ENCODE results near the gene ZBED4. TPM values are rescaled to one million over a fixed set of nuclear protein-coding genes. Genes with fewer than 3 reads are reported as not detected.

Gene ZBED4
- total RNA-seq, 2 experiments from 2014 or later = 19.7 to 20.1 TPM

- H3K4me1 Mint-ChIP-seq (ENCODE audit: low read depth) = peaks cover 42% of the 10 kb centered on the region
- H3K9me3 Mint-ChIP-seq = no peaks in the 10 kb centered on the region
- no peak for ATAC-seq
- H3K4me3 Mint-ChIP-seq = no peak overlapping the region
- POLR2A ChIA-PET = interaction anchor here (1.0 to 2.3 kb wide), 4 partner anchors 9 to 333 kb away, joined by 3 to 6 read pairs (median 5); no protein-coding TSS in a partner anchor
- H3K27me3 Mint-ChIP-seq = no peaks in the 10 kb centered on the region
- peaks cover 7% of the 10 kb centered on the region for H3K36me3 Mint-ChIP-seq (ENCODE audit: low read depth)
- CTCF ChIA-PET = interaction anchor here (0.8 to 1.5 kb wide), 2 partner anchors 17 to 96 kb away, joined by 3 read pairs; no protein-coding TSS in a partner anchor
- DNase-seq = no peak
- intact Hi-C loops (cut with micrococcal nuclease) = no loop called here
- TF ChIP-seq, protein P1, sequence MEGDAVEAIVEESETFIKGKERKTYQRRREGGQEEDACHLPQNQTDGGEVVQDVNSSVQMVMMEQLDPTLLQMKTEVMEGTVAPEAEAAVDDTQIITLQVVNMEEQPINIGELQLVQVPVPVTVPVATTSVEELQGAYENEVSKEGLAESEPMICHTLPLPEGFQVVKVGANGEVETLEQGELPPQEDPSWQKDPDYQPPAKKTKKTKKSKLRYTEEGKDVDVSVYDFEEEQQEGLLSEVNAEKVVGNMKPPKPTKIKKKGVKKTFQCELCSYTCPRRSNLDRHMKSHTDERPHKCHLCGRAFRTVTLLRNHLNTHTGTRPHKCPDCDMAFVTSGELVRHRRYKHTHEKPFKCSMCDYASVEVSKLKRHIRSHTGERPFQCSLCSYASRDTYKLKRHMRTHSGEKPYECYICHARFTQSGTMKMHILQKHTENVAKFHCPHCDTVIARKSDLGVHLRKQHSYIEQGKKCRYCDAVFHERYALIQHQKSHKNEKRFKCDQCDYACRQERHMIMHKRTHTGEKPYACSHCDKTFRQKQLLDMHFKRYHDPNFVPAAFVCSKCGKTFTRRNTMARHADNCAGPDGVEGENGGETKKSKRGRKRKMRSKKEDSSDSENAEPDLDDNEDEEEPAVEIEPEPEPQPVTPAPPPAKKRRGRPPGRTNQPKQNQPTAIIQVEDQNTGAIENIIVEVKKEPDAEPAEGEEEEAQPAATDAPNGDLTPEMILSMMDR (IDR thresholded peaks at IDR 0.05) = no peak
- H3K27ac Mint-ChIP-seq = no peak overlapping the region
Observed at GRCh38 chr22:49856766-49857618, 3.3 kb downstream of the ZBED4 start.

DNA sequence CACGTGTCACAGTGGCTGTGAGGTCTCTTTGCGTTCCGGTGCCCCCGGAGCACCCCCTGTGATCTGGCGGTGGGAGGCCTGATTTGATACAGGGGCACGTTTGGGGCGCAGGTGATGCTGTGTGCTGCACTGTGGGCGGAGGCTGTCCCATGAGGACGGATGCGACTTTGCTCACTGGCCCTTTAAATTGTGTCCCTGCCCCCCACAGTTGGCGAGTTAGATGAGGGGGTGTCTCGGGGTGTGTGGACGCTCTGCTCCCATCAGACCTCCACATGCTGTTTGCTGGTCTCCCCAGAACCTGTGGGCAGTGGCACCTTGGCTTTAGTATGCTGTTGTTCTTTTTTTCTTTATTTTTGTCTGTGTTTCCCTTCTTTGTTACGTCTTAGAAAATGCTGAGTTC is 5.2 kb downstream of the ZBED4 start:
- ATAC-seq (no peak), DNase-seq (no peak)
- intact Hi-C loops (cut with micrococcal nuclease) = no loop called here
- CTCF ChIA-PET = interaction anchor here (1.6 kb wide), 1 partner anchor 92 kb away, joined by 4 read pairs; no protein-coding TSS in a partner anchor
- TF ChIP-seq, protein P1 (IDR thresholded peaks at IDR 0.05) = no peak
- no peaks in the 10 kb centered on the region for H3K9me3 Mint-ChIP-seq
- H3K4me3 Mint-ChIP-seq = no peak overlapping the region
- POLR2A ChIA-PET = no interaction called here
- peaks cover 12% of the 10 kb centered on the region for H3K36me3 Mint-ChIP-seq (ENCODE audit: low read depth)
- H3K27me3 Mint-ChIP-seq = no peaks in the 10 kb centered on the region
- peak overlapping the region; percentile 25 for H3K27ac Mint-ChIP-seq
- H3K4me1 Mint-ChIP-seq (ENCODE audit: low read depth) = peaks cover 50% of the 10 kb centered on the region

GRCh38 chr22:49861642-49862495 is 8.2 kb downstream of the ZBED4 start:
- intact Hi-C loops (cut with micrococcal nuclease) = no loop called here
- Mint-ChIP-seq H3K4me3 (no peak overlapping the region), H3K4me1 (ENCODE audit: low read depth) (peaks cover 46% of the 10 kb centered on the region)

GRCh38 chr22:49862496-49862776 is 8.8 kb downstream of the ZBED4 start:
- peaks cover 30% of the 10 kb centered on the region for H3K36me3 Mint-ChIP-seq (ENCODE audit: low read depth)
- ChIA-PET POLR2A (no interaction called here), CTCF (no interaction called here)
- ATAC-seq (no peak), DNase-seq (no peak)
- H3K4me1 Mint-ChIP-seq (ENCODE audit: low read depth) = peaks cover 50% of the 10 kb centered on the region
- intact Hi-C loops (cut with micrococcal nuclease) = no loop called here
- TF ChIP-seq, protein P1 (IDR thresholded peaks at IDR 0.05) = no peak
- no peak overlapping the region for H3K27ac Mint-ChIP-seq
- peaks cover 13% of the 10 kb centered on the region for H3K9me3 Mint-ChIP-seq
- H3K27me3 Mint-ChIP-seq = no peaks in the 10 kb centered on the region
- H3K4me3 Mint-ChIP-seq = no peak overlapping the region

More at GRCh38 chr22:49861642-49862495, 8.2 kb downstream of the ZBED4 start:
- DNase-seq (no peak), ATAC-seq (no peak)
- H3K9me3 Mint-ChIP-seq = peaks cover 13% of the 10 kb centered on the region
- no peak overlapping the region for H3K27ac Mint-ChIP-seq
- TF ChIP-seq, protein P1 (IDR thresholded peaks at IDR 0.05) = no peak
- no peaks in the 10 kb centered on the region for H3K27me3 Mint-ChIP-seq
- ChIA-PET CTCF (no interaction called here), POLR2A (no interaction called here)
- peaks cover 26% of the 10 kb centered on the region for H3K36me3 Mint-ChIP-seq (ENCODE audit: low read depth)

GRCh38 chr22:49863931-49864330 is 10.3 kb downstream of the ZBED4 start:
- Mint-ChIP-seq H3K4me3 (no peak overlapping the region), H3K9me3 (peaks cover 15% of the 10 kb centered on the region), H3K4me1 (ENCODE audit: low read depth) (peaks cover 56% of the 10 kb centered on the region), H3K27ac (no peak overlapping the region), H3K36me3 (ENCODE audit: low read depth) (peaks cover 44% of the 10 kb centered on the region), H3K27me3 (no peaks in the 10 kb centered on the region)
- DNase-seq (no peak), ATAC-seq (no peak)
- TF ChIP-seq, protein P1 (IDR thresholded peaks at IDR 0.05) = no peak
- ChIA-PET POLR2A (no interaction called here), CTCF (no interaction called here)
- intact Hi-C loops (cut with micrococcal nuclease) = no loop called here

All from activated CD8-positive, alpha-beta T cell treated with anti-CD3 and anti-CD28 coated beads for 36 hours (primary cell).